ENCODE measurements around the gene INCA1.

INCA1 gene

GRCh38 chr17:4972322-4972721 is 25.0 kb downstream of the INCA1 start:
- no peak overlapping the region for H3K4me3 ChIP-seq (ENCODE audit: low read depth in 1 of 5, low read length in 5 of 5)
- H3K4me1 ChIP-seq (ENCODE audit: control insufficient read depth in 5 of 5, insufficient read depth in 5 of 5, low read length in 5 of 5): peaks cover 2 to 41% (median 26%) of the 10 kb centered on the region in 5 donors
- H3K9me3 ChIP-seq (ENCODE audit: control insufficient read depth in 5 of 5, low read length in 5 of 5): no peaks in the 10 kb centered on the region
- H3K36me3 ChIP-seq (ENCODE audit: control insufficient read depth in 5 of 5, insufficient read depth in 5 of 5, low read length in 5 of 5): peaks cover 0 to 80% (median 55%) of the 10 kb centered on the region in 5 donors
- H3K27ac ChIP-seq (ENCODE audit: low read depth, low read length): no peak overlapping the region
- no peaks in the 10 kb centered on the region for H3K27me3 ChIP-seq (ENCODE audit: control insufficient read depth in 5 of 5, insufficient read depth in 4 of 5, low read length in 5 of 5)
- peak overlapping the region in 2 of 5 donors; percentile 11 to 30 for H3K9ac ChIP-seq (ENCODE audit: low read length in 5 of 5)

DNA sequence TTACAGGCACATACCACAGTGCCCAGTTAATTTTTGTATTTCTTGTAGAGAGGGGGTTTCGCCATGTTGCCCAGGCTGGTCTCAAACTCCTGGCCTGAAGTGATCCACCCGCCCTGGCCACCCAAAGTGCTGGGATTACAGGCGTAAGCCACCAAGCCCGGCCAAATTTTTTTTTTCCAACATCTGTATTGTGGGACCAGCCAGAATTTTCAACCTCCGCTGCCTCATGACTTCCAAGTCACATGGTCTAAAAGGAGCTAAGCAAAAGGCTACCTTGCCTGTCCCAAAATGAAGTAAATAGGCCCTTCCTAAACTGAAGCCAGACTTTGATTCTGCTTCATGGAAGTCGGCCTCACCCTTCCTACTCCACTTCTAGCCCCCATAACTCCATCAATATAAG is 25.5 kb downstream of the INCA1 start:
- H3K27ac ChIP-seq (ENCODE audit: low read depth, low read length): no peak overlapping the region

GRCh38 chr17:4970273-4970672 is 27.0 kb downstream of the INCA1 start:
- H3K36me3 ChIP-seq (ENCODE audit: control insufficient read depth in 5 of 5, insufficient read depth in 5 of 5, low read length in 5 of 5): peaks cover 0 to 64% (median 45%) of the 10 kb centered on the region in 5 donors
- peak overlapping the region; percentile 93 for H3K27ac ChIP-seq (ENCODE audit: low read depth, low read length)
- no peak overlapping the region for H3K4me3 ChIP-seq (ENCODE audit: low read depth in 1 of 5, low read length in 5 of 5)
- H3K9me3 ChIP-seq (ENCODE audit: control insufficient read depth in 5 of 5, low read length in 5 of 5): no peaks in the 10 kb centered on the region
- H3K4me1 ChIP-seq (ENCODE audit: control insufficient read depth in 5 of 5, insufficient read depth in 5 of 5, low read length in 5 of 5): peaks cover 8 to 52% (median 41%) of the 10 kb centered on the region in 5 donors
- H3K9ac ChIP-seq (ENCODE audit: low read length in 5 of 5): peak overlapping the region in 2 of 5 donors; percentile 9 to 59
- no peaks in the 10 kb centered on the region for H3K27me3 ChIP-seq (ENCODE audit: control insufficient read depth in 5 of 5, insufficient read depth in 4 of 5, low read length in 5 of 5)

More for the DNA sequence above, 25.5 kb downstream of the INCA1 start:
- H3K4me1 ChIP-seq (ENCODE audit: control insufficient read depth in 5 of 5, insufficient read depth in 5 of 5, low read length in 5 of 5): peaks cover 5 to 42% (median 28%) of the 10 kb centered on the region in 5 donors
- no peaks in the 10 kb centered on the region for H3K9me3 ChIP-seq (ENCODE audit: control insufficient read depth in 5 of 5, low read length in 5 of 5)
- H3K36me3 ChIP-seq (ENCODE audit: control insufficient read depth in 5 of 5, insufficient read depth in 5 of 5, low read length in 5 of 5): peaks cover 0 to 75% (median 50%) of the 10 kb centered on the region in 5 donors
- H3K9ac ChIP-seq (ENCODE audit: low read length in 5 of 5): peak overlapping the region in 2 of 5 donors; percentile 5 to 11
- H3K27me3 ChIP-seq (ENCODE audit: control insufficient read depth in 5 of 5, insufficient read depth in 4 of 5, low read length in 5 of 5): no peaks in the 10 kb centered on the region
- H3K4me3 ChIP-seq (ENCODE audit: low read depth in 1 of 5, low read length in 5 of 5): no peak overlapping the region

DNA sequence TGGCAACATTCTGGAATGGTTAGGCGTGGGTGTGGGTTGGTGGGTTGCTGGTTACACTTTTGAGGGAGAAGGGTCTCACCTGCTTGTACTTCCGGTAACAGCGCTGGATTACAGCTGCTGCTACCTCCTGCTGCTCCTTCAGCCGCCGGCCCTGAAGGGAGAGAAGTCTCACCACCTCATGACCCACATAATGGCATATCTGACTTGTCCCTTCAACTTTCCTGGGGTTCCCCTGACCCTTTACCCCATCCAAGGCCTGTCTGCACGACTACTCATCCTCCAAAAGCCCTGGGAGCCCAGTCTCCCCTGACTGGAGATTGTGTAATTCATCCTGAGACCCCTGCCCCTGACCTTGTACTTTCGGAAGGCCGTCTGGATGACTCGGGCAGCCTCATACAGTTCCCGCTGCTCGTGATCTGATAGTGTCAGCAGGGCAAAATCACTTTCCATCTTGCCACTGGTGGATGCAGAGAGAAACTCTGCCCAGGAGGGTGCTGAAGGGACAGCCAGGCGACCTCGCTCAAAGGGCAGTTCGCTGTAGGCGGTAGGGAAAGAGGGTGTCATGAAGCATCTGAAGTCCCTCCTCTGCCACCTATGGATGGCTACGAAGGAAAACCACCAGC is 27.7 kb downstream of the INCA1 start:
- Histone ChIP-seq H3K4me1 (ENCODE audit: control insufficient read depth in 5 of 5, insufficient read depth in 5 of 5, low read length in 5 of 5) (peaks cover 8 to 52% (median 43%) of the 10 kb centered on the region in 5 donors), H3K4me3 (ENCODE audit: low read depth in 1 of 5, low read length in 5 of 5) (peak overlapping the region in 4 of 5 donors; percentile 0 to 96 (median 58)), H3K9ac (ENCODE audit: low read length in 5 of 5) (peak overlapping the region in 3 of 5 donors; percentile 9 to 83 (median 59)), H3K27ac (ENCODE audit: low read depth, low read length) (peak overlapping the region; percentile 93), H3K9me3 (ENCODE audit: control insufficient read depth in 5 of 5, low read length in 5 of 5) (no peaks in the 10 kb centered on the region), H3K36me3 (ENCODE audit: control insufficient read depth in 5 of 5, insufficient read depth in 5 of 5, low read length in 5 of 5) (peaks cover 0 to 58% (median 41%) of the 10 kb centered on the region in 5 donors), H3K27me3 (ENCODE audit: control insufficient read depth in 5 of 5, insufficient read depth in 4 of 5, low read length in 5 of 5) (no peaks in the 10 kb centered on the region)

- H3K27me3 ChIP-seq (ENCODE audit: control insufficient read depth in 5 of 5, insufficient read depth in 4 of 5, low read length in 5 of 5): no peaks in the 10 kb centered on the region
- peak overlapping the region in 4 of 5 donors; percentile 69 to 87 (median 83) for H3K9ac ChIP-seq (ENCODE audit: low read length in 5 of 5)
- peaks cover 0 to 52% (median 36%) of the 10 kb centered on the region in 5 donors for H3K36me3 ChIP-seq (ENCODE audit: control insufficient read depth in 5 of 5, insufficient read depth in 5 of 5, low read length in 5 of 5)
- H3K4me3 ChIP-seq (ENCODE audit: low read depth in 1 of 5, low read length in 5 of 5): peak overlapping the region; percentile 0 to 96 (median 94)
- H3K4me1 ChIP-seq (ENCODE audit: control insufficient read depth in 5 of 5, insufficient read depth in 5 of 5, low read length in 5 of 5): peaks cover 8 to 52% (median 43%) of the 10 kb centered on the region in 5 donors
- H3K27ac ChIP-seq (ENCODE audit: low read depth, low read length): peak overlapping the region; percentile 93
- no peaks in the 10 kb centered on the region for H3K9me3 ChIP-seq (ENCODE audit: control insufficient read depth in 5 of 5, low read length in 5 of 5)
These were observed 28.2 kb downstream of the INCA1 start for GRCh38 chr17:4969047-4969550.

DNA sequence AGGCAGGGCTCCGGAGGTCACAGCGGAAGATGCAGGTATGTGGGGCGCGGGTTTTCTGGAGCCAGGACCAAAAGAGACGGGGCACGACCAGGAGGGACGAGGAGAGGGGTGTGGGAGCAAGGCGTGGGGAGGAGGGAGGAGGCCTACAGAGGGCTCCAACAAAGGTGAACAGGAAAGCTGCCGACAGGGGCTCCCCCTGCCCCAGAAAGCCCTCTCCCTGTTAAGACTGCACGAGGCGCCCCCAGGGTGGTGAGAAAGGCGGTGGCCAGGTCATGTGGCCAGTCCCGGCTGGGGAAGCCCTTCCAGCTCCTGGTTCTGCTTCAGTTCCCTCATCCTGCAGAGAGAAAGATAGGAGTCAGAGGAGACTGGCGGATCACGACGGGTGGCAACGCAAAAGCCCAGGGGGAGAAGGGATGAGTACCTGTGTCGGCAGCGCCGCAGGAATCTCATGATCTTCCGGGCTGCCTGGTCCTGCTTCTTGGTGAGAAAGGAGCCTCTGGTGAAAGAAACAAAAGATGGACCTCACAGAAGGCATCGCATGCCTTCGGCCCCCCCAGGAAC is 28.8 kb downstream of the INCA1 start:
- H3K4me1 ChIP-seq (ENCODE audit: control insufficient read depth in 5 of 5, insufficient read depth in 5 of 5, low read length in 5 of 5): peaks cover 8 to 50% (median 43%) of the 10 kb centered on the region in 5 donors
- peak overlapping the region; percentile 93 for H3K27ac ChIP-seq (ENCODE audit: low read depth, low read length)
- H3K36me3 ChIP-seq (ENCODE audit: control insufficient read depth in 5 of 5, insufficient read depth in 5 of 5, low read length in 5 of 5): peaks cover 0 to 47% (median 30%) of the 10 kb centered on the region in 5 donors
- H3K4me3 ChIP-seq (ENCODE audit: low read depth in 1 of 5, low read length in 5 of 5): peak overlapping the region; percentile 65 to 96 (median 94)
- H3K27me3 ChIP-seq (ENCODE audit: control insufficient read depth in 5 of 5, insufficient read depth in 4 of 5, low read length in 5 of 5): no peaks in the 10 kb centered on the region
- H3K9ac ChIP-seq (ENCODE audit: low read length in 5 of 5): peak overlapping the region; percentile 26 to 87 (median 83)
- H3K9me3 ChIP-seq (ENCODE audit: control insufficient read depth in 5 of 5, low read length in 5 of 5): no peaks in the 10 kb centered on the region

- peaks cover 8 to 43% (median 43%) of the 10 kb centered on the region in 5 donors for H3K4me1 ChIP-seq (ENCODE audit: control insufficient read depth in 5 of 5, insufficient read depth in 5 of 5, low read length in 5 of 5)
- H3K4me3 ChIP-seq (ENCODE audit: low read depth in 1 of 5, low read length in 5 of 5): peak within 1 kb of the TSS; percentile 91 to 99 (median 94)
- no peaks in the 10 kb centered on the region for H3K27me3 ChIP-seq (ENCODE audit: control insufficient read depth in 5 of 5, insufficient read depth in 4 of 5, low read length in 5 of 5)
- peak within 1 kb of the TSS; percentile 98 for H3K27ac ChIP-seq (ENCODE audit: low read depth, low read length)
- H3K9me3 ChIP-seq (ENCODE audit: control insufficient read depth in 5 of 5, low read length in 5 of 5): no peaks in the 10 kb centered on the region
- peaks cover 0 to 40% (median 23%) of the 10 kb centered on the region in 5 donors for H3K36me3 ChIP-seq (ENCODE audit: control insufficient read depth in 5 of 5, insufficient read depth in 5 of 5, low read length in 5 of 5)
- peak within 1 kb of the TSS; percentile 83 to 96 (median 87) for H3K9ac ChIP-seq (ENCODE audit: low read length in 5 of 5)
These were observed 29.5 kb downstream of the INCA1 start, which contains the start of gene SPAG7 for GRCh38 chr17:4967539-4968485. Gene SPAG7 (minus strand): TSS chr17:4967817. CDS start chr17:4967804, 13 bp downstream.

GRCh38 chr17:4966844-4967538 is 30.3 kb downstream of the INCA1 start:
- no peaks in the 10 kb centered on the region for H3K27me3 ChIP-seq (ENCODE audit: control insufficient read depth in 5 of 5, insufficient read depth in 4 of 5, low read length in 5 of 5)
- peak overlapping the region; percentile 98 for H3K27ac ChIP-seq (ENCODE audit: low read depth, low read length)
- H3K4me1 ChIP-seq (ENCODE audit: control insufficient read depth in 5 of 5, insufficient read depth in 5 of 5, low read length in 5 of 5): peaks cover 8 to 38% (median 36%) of the 10 kb centered on the region in 5 donors
- H3K9me3 ChIP-seq (ENCODE audit: control insufficient read depth in 5 of 5, low read length in 5 of 5): no peaks in the 10 kb centered on the region
- H3K36me3 ChIP-seq (ENCODE audit: control insufficient read depth in 5 of 5, insufficient read depth in 5 of 5, low read length in 5 of 5): peaks cover 0 to 31% (median 15%) of the 10 kb centered on the region in 5 donors
- H3K4me3 ChIP-seq (ENCODE audit: low read depth in 1 of 5, low read length in 5 of 5): peak overlapping the region; percentile 91 to 99 (median 94)
- peak overlapping the region; percentile 75 to 96 (median 87) for H3K9ac ChIP-seq (ENCODE audit: low read length in 5 of 5)

Measured in subcutaneous abdominal adipose tissue (tissue), 5 donors.